Measurements from ENCODE around the gene SLC5A12.

DNA sequence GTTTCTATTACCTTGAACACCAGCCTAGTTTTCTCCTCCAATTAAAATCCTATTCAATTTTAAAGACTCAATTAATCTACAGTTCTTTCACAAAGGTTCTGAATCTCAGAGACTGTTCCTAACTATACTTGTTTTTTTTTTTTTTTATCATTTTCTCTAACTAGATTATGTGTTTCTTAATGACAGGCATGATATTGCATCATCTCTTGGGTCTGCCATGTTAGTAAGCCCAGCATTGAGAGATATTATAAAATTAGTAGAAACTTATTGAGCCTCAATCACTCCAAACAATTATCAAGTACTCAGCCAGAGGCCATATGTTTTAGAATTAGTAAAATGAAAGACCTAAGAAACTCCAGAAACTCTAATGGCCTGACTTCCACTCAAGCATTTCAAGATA, 28.1 kb upstream of the SLC5A12 start:
- TF ChIP-seq, protein P1, sequence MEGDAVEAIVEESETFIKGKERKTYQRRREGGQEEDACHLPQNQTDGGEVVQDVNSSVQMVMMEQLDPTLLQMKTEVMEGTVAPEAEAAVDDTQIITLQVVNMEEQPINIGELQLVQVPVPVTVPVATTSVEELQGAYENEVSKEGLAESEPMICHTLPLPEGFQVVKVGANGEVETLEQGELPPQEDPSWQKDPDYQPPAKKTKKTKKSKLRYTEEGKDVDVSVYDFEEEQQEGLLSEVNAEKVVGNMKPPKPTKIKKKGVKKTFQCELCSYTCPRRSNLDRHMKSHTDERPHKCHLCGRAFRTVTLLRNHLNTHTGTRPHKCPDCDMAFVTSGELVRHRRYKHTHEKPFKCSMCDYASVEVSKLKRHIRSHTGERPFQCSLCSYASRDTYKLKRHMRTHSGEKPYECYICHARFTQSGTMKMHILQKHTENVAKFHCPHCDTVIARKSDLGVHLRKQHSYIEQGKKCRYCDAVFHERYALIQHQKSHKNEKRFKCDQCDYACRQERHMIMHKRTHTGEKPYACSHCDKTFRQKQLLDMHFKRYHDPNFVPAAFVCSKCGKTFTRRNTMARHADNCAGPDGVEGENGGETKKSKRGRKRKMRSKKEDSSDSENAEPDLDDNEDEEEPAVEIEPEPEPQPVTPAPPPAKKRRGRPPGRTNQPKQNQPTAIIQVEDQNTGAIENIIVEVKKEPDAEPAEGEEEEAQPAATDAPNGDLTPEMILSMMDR (IDR thresholded peaks at IDR 0.05), result no peak
- no peak for TF ChIP-seq POLR2A (IDR thresholded peaks at IDR 0.05)
- no peak for TF ChIP-seq EP300 (IDR thresholded peaks at IDR 0.05; ENCODE audit: low read depth)
- TF ChIP-seq POLR2AphosphoS5 (IDR thresholded peaks at IDR 0.05), result no peak
